Stimulated activated CD4-positive, alpha-beta T cell treated with anti-CD3 and anti-CD28 coated beads, Interleukin-2, amount 100 ng/mL, for 24 hours (primary cell): ENCODE data around the gene APBA2.

Source experiments
- DNase-seq, 2 donors: peaks; one replicate each; pipeline ENCODE4 v3.0.0-alpha.2; 2020

APBA2 gene

DNA sequence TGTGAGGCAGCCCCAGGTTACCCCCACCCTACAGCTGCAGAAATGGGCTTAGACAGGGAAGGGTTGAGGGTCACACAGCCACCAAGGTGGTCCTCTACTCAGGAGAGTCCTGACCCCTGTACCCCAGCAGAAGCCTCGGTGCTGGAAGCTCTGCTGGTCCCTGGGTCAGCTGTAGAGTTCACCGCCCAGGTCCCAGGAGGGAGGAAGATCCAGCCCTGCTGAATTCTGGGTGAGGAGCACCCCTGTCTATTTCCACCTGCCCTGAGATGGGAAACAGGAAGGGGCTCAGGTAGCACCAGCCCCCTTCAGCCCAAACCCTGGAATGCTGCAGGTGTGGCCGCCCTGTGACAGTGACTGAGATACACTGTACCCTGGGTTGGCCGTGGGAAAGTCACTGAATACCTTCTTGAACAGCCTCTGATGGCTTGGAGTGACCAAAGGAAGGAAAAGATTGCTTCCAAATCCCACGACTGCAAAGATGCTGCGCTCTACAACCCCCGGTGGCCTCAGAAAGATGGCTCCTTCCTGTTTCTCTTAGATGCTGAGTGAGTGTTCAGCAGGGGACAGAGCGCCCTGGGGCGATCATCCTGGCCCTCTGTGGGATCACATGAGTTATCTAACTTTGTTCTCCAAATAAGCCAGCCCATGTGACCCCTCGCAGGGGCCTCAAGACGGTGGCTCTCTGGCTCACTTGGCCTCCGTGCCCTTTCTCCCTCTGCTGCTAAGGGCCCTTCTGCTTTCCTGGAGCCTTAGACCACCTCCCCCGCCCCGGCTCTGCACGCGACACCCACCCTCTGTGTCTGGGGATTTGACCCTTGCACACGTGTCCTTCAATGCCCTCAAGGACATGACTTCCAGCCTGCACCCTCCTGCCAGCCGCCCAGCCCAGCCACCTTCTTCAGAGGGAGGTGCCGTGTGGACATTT, 242.0 kb downstream of the APBA2 start:
- no peak for DNase-seq

DNA sequence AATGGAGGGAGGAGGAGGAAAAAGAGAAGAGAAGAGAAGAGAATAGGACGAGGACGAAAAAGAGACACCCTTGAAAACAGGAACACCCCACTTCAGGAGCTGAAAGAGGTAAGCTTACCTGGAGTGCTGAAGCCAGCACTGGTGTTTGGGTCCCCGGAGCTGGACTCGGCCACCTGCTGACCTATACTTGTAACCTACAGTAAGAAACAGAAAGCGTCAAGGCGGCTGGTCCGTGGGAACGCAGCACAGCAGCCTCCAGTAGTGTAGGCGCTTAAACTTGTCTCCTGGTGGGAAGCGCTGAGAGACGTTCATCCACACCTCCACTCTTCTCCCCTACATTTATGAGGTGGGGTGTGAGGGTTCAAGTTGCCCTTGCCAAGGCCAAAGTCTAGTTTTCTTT, 242.9 kb downstream of the APBA2 start:
- DNase-seq, result no peak

DNA sequence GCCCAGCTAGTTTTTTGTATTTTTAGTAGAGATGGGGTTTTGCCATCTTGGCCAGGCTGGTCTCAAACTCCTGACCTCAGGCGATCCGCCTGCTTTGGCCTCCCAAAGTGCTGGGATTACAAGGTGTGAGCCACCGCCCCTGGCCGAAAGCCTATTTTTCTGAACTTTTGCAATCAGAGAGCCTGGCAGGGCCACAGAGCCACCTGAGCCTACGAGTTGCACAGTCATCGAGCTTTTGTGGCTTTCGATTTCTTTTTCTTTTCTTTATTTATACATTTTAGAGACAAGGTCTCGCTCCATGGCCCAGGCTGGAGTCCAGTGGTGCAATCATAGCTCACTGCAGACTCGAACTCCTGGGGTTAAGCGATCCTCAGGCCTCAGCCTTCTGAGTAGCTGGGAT, 243.4 kb downstream of the APBA2 start:
- no peak for DNase-seq

GRCh38 chr15:29129926-29130325, 244.2 kb downstream of the APBA2 start:
- no peak for DNase-seq

GRCh38 chr15:29130476-29130875, 244.7 kb downstream of the APBA2 start:
- DNase-seq, result no peak

DNA sequence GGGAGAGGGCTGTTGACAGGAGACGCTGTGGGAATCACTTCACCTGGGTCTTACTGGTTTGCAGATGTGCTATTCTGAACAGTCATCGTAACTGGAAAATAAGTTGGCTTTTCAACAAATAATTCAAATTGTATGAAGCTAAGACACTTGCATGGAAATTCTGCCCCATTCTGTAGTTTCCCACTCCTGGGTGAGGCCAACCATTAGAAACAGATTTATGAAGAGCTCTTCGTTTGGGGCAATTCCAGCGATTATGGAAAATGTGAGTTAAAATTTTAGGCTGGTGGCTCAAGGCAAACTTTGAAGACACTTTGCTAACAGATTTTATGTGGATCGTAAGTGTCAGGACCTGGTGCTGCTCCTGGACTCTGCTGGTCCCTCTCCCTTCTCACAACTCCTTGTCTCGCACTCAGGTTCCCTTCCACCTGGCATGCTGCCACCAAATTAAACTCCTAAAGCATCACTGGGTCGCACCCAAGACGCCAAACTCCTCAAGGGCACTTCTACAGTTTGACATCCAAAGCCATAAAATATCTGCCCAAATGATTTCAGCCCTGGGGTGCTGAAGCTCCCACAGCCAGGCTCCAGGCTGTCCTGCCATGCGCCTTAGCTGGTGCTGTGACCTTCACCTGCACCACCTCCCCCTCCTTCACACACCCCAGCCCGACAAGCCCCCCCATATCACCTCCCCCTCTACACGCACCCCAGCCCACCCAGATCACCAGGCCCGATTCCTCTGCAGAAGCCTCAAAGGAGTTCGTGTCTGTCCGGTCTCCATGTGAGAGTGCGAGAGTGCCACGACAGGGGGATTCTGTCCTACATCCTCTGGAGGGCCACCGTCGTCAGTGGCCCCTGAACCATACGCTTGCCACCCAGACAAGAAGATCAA, 245.4 kb downstream of the APBA2 start:
- no peak for DNase-seq

DNA sequence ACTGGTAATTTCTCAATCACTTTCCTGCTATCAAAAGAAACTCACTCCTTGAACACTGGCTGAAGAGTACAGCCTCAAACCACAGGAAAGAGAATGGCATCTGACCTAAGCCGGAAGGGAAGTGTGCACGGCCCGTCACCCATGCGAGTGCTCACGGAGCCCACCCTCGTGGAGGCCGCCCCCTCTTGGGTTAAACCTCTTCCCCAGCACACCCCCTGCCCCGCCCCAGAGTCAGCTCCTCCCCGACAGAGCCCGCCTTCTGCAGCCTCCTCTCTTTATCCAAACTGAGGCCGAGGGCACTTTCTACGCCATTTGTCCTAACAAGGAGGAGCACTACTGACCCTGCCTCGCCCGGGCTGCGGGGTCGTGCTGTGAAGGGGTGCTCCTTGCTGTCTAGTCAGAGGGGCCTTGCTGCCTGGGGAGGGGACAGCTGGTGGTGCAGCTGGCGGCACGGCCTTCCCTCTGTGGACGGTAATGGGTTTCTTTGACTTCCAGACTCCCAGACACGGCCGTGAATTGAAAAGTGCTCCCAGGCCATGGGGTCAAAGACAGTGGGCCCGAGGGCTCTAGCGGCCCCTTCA, 246.2 kb downstream of the APBA2 start:
- DNase-seq, result no peak

- DNase-seq, result no peak
Measured at GRCh38 chr15:29132735-29133181, 247.0 kb downstream of the APBA2 start.

GRCh38 chr15:29133321-29133720, 247.5 kb downstream of the APBA2 start:
- no peak for DNase-seq

GRCh38 chr15:29133791-29134190, 248.0 kb downstream of the APBA2 start:
- no peak for DNase-seq

DNA sequence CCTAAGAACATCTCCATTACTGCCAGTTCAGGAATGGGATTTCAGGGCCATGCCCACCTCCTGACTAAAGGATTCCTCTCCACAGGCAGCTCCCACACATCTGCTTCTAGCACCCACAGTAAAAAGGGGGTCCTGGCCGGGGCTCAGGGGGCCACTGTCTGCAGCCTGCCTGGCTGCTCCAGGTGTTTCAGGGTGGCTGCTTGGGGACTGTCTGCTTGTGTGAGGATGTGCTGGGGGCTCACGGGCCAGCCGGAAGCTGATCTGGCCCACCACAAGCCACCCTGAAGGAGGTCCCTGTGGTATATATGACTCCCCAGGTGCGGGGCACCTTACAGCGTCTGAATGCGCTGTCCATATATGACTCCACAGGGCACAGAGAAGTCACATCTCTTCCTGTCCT, 248.5 kb downstream of the APBA2 start:
- no peak for DNase-seq

DNA sequence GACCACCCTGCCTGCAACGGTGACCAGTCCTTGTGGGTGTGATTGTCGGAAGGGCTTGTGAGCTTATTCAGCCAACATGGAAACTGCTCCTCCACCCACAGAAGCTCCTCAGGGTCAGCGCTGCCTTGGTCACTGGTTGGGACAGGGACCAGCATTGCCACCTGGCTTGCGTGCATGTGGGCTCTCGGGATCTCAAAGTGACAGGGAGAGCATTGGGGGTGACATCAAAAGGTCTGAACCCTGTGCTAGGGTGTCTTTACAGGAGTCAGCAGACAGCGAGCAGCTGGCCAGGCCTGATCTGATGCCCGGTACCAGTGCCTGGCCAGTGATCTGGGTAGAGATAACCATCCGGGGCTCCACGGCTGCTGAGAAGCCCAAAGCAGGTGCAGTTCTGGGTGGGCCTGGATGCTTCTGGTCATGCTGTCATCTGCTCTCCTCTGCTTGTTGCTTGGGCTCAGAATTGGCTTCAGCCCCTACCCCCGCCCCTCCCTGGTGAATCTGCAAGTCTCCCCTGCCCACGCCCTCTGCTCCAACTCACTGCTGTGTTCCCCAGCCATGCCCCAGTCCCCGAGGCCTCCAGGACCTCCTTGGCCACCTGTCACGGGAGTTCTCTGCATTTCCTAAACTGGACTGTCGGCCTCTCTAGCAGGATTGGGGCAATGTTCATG, 249.0 kb downstream of the APBA2 start:
- no peak for DNase-seq

DNA sequence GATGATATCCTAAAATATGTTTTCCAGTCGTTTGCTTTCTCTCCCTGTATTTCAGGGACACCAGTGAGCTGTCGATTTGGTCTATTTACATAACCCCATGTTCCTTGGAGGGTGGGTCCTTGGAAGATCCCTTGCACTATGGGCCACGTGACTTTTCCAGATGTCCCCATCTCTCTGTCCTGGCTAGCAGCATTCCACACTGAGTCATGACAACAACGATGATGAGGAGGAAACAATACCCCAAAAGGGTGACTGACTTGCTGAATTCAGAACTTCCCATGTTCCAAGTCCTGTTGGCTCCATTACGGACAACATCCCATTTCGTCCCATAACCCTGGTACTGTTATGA, 249.5 kb downstream of the APBA2 start:
- DNase-seq, result no peak

GRCh38 chr15:29135702-29136646, 250.2 kb downstream of the APBA2 start:
- no peak for DNase-seq

DNA sequence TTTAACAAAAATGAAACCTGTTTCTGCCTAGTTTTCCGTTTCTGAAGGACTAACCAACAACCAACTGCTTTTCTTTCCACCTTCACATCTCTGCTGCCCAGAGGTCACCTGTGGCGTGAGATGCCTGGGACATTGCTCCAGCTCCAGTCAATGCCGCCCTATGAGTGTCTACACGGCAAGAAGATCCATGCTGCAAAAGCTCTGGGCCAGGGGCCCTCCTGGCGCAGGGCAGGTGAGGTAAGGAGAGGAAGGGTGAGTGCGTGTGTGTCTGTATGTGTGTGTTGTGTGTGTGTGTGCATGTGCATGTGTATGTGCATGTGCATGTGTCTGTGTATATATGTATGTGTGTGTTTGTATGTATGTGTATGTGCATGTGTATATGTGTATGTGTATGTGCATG, 252.5 kb downstream of the APBA2 start:
- DNase-seq, result no peak

- no peak for DNase-seq
Measured at GRCh38 chr15:29139072-29139471, 253.3 kb downstream of the APBA2 start.

GRCh38 chr15:29139540-29140459, 254.0 kb downstream of the APBA2 start:
- peak; percentile 63 to 73 for DNase-seq

- no peak for DNase-seq
Measured at GRCh38 chr15:29140475-29141307, 254.9 kb downstream of the APBA2 start.

DNA sequence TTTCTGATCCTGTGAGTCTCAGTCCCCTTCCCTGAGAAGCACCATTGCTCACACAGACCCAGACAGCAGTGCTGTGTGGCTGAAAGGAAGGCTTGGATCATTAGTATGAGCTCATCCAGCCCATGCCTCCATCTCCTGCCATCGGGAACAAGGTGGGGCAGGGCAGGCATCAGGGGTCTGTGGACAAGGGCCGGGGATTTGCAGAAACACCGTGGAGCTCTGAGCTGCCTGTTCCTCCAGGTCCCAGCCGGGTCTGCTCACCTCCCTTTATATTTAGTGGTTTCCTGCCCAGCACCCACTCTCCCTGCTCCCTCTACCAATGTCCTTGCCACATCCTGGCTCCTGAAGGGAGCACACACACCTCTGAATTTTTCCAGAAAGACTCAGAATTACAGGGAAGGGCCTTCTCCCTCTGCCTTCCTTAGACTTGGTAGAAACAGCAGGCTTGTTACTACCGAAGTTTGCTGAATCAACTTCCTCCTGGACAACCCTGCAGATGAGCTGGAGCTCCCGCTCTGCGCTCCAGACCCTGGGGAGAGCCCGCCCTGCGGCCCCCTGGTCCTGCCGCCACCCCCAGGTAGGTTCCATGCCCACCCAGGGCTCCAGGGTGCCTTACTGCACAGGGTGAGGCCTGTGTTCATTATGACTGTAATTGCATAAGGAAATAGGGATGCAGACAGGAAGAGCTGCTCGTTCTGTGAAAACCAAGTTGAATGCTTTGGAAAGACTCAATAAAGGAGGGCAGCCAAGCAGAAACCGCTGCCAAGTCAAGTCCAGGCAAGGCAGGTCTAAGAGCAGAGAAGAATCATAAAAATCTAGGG, 255.7 kb downstream of the APBA2 start:
- no peak for DNase-seq
